Fibroblast of the conjunctiva (primary cell): ENCODE measurements around the gene BACH2.
A peak's percentile ranks its signal among the peaks of the same experiment; 100 is the strongest.
"Not testable (repeated sequence)": the region's sequence is repeated elsewhere in the genome, so short reads cannot be mapped to it uniquely, and the experiment has no call there.

Experiments
- DNase-seq: peaks from one replicate; pipeline ENCODE4 v3.0.0-alpha.2; 2010; ENCODE audit warnings: low read depth

Gene BACH2

DNA sequence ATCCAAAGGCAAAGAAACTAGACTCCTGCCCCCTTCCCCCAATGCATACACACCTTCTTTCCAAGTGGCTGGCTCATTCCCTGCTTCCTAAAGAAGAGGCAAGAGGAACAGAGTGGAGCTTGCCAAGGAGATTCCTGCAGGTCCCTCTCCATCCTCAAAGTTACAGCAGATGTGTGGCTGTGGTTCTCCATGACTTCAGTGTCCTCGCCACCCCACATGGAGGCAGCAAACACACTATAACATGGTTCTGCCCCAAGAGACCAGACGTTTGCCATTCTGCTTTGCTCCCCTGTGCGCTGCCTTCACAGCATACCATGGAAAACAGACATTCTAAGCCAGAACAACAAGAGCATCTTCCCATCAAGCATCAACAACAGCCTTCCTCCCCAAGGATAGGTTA is 84.4 kb downstream of the BACH2 start:
- DNase-seq, result no peak

DNA sequence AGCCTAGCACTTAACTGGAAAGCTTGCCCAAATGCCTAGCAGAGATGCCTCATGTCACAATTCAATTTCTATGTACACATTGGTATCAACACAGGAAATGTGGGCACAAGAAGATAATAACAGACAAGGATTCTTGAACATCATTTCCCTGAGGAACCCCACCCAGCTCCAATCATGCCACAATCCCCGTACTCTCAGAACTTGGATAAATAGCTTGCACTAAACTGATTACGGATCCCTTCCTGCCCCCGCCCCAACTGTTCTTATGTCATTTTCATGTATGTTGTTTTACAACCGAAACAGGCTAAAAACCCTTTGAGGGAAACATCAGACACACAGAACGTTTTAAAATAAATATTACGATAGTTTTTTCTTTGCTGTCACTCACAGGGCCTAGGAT is 87.1 kb downstream of the BACH2 start:
- no peak for DNase-seq

DNA sequence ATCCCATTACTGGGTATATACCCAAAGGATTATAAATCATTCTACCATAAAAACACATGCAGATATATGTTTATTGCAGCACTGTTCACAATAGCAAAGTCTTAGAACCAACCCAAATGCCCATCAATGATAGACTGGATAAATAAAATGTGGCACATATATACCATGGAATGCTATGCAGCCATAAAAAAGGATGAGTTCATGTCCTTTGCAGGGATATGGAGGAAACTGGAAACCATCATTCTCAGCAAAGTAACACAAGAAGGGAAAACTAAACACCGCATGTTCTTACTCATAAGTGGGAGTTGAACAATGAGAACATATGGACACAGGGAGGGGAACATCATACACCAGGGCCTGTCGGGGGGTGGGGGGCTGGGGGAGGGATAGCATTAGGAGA is 88.0 kb downstream of the BACH2 start:
- DNase-seq, result not testable (repeated sequence)

DNA sequence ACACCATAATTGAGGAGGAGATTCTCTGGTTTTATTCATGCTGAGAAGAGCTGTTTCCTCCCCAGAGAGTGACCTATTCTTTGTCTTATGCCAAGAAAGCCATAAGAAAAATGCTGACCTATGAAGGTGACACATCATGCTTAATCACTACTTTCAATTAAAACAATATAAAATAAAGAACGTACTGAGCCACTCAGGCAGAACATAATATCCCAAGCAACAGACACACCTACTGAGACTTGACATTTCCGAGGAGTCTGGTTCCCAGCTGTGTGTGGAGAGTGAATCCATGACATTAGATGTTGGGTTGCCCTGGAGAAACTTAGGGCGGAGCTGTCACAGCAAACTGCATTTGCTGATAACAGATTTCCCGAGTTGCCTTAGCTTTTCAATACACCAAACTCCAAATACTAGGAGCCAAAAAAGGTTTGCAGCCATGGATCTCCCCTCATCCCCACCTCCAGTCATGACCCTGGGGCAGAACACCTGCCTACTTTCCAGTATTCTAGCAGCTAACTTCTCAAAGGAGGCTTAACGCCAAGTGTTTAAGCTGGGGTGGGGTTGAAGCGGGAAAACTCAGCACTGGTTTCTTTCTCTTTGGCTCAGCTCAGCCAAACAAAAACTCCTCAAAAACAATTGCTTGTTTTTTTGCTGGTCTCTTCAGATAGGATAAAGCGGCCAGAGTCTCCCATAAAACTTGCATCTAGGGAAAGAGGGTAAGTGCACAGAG is 92.2 kb downstream of the BACH2 start:
- DNase-seq, result no peak

GRCh38 chr6:90203672-90204071 is 93.0 kb downstream of the BACH2 start:
- DNase-seq, result no peak

GRCh38 chr6:90202156-90202555 is 94.5 kb downstream of the BACH2 start:
- DNase-seq, result no peak

GRCh38 chr6:90199900-90200299 is 96.7 kb downstream of the BACH2 start:
- DNase-seq, result no peak

- DNase-seq, result no peak
Measured at GRCh38 chr6:90198758-90199425, 97.8 kb downstream of the BACH2 start.

- no peak for DNase-seq
Measured at GRCh38 chr6:90197854-90198496, 98.7 kb downstream of the BACH2 start.

DNA sequence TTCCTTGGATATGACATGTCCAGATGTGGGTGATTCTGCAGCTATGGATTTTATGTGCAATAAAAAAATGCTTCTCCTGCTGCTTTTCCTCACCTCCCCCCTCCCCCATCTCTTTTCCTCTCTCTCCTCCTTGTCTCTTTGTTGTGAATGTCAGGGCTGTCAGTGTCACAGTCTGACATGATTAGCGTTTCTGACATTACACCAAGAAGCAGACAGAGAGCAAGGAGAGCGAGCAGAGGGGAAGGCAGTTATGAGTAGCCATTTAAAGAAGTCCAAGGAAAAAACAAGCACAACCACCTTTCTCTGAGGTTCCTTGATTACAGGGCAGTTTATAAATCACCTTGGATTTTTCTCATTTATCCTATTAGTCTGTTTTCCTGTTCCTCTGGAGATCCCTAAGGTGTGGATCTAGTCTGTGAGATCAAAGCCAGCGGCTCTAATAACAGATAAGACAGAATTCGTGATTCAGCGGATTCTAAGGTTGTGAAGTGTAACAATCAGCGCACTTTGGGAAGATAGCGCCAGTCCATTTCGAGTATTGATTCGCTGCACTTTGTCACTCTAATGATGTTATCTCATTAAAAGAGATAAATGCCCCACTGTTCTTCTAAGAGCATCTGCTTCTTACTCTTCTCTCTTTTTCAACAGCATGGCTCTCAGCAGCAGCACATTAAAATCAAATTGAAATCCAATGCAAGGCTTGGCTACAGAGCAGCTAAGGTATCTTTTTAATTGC is 101.4 kb downstream of the BACH2 start:
- no peak for DNase-seq

- DNase-seq, result peak; percentile 52
Measured at GRCh38 chr6:90194371-90194841, 102.2 kb downstream of the BACH2 start.

DNA sequence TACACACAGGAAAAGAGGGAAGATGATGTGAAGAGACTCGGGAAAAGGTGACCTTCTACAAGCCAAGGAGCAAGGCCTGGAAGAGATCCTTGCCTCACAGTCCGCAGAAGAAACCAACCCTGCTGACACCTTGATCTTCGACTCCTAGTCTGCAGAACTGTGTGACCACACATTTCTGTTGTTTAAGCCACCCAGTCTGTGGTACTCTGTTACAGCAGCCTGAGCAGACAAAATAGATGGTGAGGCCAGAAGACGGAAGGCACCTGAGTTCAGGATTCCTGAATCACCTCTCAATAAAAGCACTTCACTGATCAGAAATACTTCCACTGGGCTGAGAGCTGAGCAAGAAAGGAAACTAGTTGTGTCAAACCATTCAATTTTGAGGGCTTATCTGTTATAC is 103.3 kb downstream of the BACH2 start:
- DNase-seq, result no peak

GRCh38 chr6:90192857-90193256 is 103.8 kb downstream of the BACH2 start:
- DNase-seq, result no peak

DNA sequence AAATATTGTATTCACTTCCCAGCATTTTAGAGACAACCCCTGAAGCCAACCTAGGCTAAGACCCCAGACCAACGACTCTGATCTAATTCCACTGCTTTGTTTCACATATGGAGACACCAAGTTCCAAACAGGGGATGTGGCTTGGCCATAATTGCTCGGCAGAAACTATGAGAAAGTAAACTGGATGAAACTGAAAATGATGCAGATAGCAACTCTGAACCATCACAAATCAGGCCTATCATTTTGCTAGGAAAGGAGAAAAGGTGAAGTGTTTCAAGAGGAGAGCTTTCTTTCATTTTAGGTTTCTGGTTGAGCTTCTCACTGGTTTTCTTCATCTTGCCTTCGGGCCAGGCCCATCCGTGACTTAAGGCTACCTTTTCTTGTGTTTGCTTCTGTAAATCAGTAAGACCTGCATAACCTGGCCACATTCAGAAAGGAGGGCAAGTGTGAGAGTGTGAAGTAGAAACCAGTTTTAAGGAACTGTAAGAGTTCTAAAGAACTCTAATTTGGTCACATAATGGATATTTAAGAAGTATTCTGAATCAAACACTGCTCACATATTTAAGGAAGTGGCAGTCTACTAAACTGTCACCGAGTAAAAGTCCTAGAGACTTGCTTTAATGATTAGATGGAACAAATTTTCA is 105.8 kb downstream of the BACH2 start:
- no peak for DNase-seq

DNA sequence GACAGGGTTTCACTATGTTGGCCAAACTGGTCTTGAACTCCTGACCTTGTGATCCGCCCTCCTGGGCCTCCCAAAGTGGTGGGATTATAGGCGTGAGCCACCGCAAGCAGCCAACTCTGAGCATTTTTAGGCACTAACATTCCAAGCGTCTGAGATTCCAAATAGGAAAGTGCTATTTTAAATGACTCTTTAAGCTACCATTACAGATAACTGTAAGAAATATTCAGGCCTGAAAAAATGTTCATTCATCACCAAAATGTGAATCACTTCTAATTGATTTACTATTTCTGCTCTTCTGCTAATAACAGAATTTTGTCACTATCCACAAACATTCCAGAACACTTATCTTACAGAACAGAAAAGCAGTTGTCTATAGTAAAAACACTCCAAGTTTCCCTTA is 106.5 kb downstream of the BACH2 start:
- no peak for DNase-seq

DNA sequence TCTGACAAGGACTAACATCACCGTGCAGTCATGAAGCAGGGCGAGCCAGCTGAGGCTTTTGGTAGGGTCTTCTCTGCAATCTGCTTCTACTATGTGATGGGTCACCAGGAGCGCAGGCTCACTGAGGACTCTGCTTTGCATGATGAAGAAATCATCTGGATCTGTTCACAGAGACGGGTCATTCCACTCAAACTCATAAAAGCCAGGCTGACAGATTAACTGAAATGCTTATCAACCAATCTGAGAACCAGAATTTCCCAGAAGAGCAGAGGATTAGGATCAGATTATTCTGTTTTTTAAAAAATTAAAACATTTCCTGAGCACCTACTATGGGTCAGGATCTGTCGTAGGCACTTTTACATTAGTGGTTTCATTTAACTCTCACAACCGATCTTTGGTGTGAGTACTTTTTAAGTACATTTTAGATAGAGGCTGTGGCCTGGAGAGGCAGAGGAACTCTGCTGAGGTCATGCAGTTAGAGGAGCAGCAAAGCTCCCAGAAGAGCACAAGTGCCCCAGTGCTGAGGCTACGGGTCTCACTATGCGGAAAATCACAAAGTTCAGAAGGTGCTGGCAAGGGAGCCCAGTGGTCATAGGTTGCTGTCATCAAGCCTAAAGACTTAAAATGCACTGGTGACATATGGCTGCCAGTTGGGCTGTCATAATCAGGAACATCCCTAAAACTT is 109.1 kb downstream of the BACH2 start:
- no peak for DNase-seq

DNA sequence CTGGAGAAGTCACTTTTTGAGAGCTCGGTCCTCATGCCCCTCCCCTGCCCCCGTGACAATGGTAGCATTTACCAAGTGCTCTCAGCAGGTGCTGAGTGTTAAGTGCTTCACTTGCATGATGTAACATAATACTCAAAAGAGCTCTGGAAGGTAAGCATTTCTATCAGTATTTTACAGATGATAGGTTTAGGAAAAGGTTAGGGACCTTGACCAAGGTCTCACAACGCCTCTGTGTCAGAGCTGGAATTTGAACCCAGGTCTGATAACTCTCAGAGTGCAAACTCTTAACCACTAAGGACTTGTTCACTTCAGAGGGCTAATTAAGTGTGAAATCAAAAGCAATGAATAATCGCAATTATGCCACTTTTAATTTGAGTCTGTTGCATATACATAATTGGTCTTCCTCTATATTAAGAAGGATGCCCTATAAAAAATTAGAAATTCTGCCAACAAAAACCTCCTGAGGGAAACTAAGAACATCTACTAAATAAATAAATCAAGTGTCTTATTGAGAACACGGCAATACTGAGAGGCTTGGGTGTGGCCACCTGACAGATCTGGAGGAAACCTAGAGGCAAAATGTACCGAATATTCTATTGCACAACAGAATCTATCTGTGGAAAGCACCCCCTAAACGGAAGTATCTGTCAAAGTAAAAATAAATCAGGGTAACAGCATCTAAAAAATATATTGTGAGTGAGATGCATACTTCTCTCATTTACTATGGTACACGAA is 109.8 kb downstream of the BACH2 start:
- DNase-seq, result no peak

GRCh38 chr6:90186026-90186425 is 110.6 kb downstream of the BACH2 start:
- no peak for DNase-seq

DNA sequence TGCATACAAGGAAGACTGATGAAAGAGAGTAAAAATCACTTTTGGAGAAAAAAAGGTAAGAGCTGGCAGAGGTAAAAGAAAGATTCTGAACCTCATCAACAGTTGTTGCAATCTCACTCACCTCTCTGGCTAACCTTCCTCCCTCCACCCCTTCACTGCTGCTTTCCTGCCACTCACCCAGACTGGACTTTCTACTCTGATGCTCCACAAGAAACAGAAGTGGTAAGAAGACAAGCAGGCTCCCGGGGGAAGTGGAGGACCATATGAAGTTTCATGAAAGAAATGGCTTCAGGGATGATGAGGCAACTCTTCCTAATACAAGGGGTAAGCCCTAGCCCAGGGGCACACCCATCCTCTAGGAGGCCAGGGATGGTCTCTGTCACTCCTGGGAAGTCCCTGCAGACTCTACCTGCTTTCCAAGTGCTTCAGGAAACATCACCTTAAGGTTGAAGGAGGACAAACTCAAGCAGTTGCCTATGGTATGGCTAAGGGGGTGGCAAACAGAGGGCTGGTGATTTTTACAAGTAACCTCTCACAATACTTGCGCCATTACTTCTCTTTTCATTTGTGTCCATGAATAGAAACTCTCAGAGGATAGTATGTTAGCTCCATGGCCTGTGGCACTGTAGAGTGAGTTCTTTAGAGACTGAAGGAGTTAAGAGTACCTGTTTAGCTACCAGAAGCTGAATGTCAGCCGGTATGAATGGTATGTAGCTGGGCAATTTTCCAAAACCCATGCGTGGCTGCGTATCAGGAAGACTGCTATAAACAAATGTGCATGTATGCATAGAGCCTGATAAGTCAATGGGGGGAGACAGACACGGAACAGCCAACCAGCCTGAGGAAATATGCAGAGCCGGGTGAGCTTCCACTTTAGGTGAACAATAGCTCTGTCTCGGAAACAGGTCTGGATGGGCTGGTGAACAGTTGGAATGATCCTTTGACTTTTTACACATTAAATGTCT is 112.0 kb downstream of the BACH2 start:
- no peak for DNase-seq
